Measurements from ENCODE around the gene SZT2.
A peak's percentile ranks its signal among the peaks of the same experiment; 100 is the strongest.
"Not testable (repeated sequence)": the region's sequence is repeated elsewhere in the genome, so short reads cannot be mapped to it uniquely, and the experiment has no call there.

SZT2 gene

DNA sequence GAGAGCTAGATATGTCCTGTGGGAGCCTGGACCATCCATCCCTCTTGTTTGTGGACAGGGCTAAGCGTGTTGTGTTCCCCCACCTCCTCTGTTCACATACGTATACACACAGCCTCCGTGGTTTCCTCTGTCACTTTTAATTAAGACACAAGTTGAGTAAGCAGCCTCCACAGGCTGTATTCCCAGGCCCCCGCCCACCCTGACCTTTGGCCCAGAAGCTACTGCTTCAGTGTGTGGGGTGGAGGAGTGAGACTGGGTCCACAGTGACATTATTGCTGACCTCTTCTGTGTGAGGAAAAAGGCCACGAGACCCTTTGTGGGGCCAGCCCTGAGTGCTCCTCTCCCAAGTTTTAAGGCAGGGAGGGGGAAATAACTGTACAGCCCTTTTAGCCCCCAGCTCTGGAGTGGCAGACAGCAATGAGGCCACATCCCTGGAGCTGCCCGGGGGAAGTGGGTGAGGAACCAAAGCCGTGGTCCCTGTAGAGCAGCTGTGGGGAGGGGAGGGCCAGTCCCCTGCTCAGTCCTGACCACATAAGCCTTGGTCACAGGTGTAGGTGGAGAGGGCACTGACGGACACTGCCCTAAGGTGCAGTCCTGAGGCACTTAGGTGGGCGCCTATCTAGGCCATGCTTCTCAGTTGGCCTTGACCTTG lies 26.3 kb upstream of the SZT2 start:
- no peak for DNase-seq

- DNase-seq, result no peak
These were observed 25.7 kb upstream of the SZT2 start for GRCh38 chr1:43363935-43364525.

DNA sequence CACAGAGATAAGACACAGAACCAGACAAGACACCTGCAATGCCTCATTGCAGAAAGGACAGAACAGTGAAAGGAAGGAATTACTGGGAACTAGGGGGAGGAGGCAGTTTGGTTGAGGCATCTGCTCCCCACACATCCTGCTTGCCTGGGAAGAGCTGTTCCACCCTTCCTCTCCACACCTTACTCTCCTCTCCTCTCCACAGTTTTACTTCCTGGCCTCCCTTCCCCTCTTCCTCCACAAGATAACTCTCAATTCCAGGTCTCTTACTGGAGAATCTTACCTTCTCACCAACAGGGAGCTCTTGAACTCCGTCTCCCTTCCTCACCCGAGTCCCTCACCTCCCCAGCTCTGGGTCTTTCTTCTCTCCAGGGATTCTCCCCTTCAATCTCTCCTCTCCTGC lies 24.0 kb upstream of the SZT2 start:
- no peak for DNase-seq

DNA sequence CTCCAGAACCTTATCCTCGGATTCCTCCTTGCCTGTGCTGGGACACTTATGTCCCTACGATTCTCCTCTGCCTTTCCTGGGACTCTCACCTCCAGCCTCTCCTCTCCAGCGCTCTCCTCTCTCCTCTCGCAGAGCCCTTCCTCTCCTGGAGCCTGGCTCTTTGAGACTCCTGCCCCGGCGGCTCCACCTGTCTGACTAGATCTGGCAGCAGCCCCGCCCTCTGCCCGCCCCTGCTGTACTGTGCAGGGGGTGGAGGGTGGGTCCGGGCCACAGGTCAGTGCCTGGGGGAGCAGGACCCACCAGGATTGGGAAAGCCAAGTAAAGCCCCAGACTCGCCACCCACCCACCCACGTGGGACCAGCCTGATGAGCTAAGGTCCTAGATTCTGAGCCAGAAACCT lies 23.5 kb upstream of the SZT2 start:
- DNase-seq, result no peak

DNA sequence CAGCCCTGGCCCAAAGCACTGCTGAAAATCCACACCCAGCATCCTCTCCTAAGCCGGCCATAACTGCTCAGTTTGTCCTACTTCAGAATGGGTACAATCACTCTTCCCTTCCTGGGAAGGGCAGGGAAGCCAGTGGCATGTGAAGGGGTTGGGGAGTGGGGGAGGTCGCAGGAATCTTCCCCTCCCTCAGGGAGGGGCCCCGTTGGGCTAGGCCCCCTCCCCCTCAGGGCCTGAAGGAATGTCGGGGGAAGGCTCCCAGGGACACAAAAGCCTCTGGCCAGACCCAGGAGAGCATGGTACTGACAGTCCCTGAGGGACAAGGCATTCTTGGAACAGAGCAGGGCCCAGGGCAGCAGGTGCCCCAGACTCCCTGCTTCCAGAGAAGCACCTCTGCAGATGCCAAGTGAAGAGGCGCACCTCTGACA lies 23.1 kb upstream of the SZT2 start:
- no peak for DNase-seq

- no peak for DNase-seq
These were observed 22.4 kb upstream of the SZT2 start for GRCh38 chr1:43367026-43367903.

- no peak for DNase-seq
These were observed 21.6 kb upstream of the SZT2 start, which contains the start of gene ELOVL1 for GRCh38 chr1:43367904-43368645. TSS of gene ELOVL1 (minus strand) at chr1:43368011. CDS start at chr1:43365609, 2,402 bp downstream.

DNA sequence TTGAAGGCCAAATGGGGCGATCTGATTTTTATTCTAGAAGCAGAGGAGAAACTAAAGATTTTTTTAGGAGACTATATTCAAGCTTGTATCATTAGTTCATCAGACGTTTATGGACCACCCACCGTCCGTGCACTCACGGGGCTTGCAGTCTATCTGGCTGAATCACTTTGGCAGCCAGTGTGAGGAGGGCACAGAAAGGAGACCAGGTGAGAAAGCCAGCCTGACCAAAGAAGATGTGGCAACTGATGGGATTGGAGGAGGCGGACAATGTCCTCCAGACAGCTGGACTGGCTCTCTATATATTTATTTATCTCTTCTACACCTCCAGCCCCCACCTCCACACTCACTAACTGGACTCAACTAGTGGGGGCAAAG lies 21.1 kb upstream of the SZT2 start:
- no peak for DNase-seq

- not testable (repeated sequence) for DNase-seq
These were observed 19.9 kb upstream of the SZT2 start for GRCh38 chr1:43369779-43370178.

GRCh38 chr1:43370564-43370963 lies 19.1 kb upstream of the SZT2 start:
- DNase-seq, result no peak

GRCh38 chr1:43372172-43372571 lies 17.5 kb upstream of the SZT2 start:
- DNase-seq, result no peak

DNA sequence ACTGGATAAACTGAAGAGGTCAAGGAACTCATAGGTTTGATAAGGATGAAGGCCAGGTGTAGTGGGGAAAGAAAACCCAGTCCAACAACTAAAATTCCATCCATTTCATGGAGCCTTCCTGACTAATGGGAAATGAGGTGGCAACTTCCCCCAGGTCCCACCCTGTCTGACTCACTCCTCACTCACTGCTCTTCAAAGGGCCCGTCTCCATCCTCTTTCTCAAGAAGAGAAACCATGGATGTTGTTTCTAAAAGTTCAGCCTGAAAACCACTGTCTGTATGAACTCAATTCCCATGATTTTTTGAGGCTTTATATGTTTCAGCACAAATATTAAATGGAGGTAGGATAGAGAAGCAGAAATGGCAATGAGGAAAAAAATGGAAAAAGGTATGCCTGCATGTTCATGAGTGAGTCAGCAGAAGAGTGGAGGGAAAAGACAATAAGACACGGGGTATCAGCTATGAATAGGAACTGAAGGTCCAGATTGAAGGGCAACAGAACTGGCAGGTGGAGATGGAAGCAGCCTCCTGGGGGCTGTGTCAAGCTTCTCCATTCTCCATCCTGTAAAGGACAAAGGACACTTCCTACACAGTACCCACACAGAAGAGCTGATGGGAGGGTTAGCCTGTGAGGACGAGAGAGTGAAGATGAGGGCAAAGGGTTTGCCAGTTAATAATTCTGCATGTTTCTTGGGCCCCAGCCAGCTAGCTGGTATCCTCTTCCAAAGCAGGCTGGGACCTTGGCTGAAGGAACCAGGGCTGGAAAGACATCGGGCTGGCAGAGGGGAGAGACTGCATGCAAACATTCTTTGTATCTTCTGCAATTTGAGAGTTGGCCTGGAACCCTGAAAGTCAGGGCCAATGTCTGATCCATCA lies 16.4 kb upstream of the SZT2 start:
- no peak for DNase-seq

DNA sequence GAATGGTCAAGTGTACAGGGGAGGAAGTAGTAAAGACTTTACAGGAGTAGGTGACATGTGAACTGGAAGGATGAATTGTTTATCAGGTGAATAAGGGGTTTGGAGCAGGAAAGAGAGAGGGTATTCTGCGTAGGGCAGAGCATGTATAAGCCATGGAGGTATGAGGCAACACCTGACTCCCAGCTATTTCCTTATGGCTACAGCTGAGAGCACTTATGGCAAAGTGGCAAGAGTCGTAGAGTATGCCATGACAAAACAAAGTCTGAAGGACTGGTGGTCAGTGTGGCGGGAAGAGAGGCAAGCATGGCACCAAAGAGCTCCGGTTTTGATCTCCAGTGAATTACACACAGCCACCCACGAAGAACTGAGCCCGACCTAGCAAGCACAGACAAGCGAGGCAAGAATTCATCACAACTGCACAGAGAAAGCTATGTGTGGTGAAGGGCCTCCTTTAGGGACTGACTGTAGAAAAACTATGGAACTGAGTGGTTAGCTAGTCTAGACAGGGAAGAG lies 12.9 kb upstream of the SZT2 start:
- DNase-seq, result no peak

DNA sequence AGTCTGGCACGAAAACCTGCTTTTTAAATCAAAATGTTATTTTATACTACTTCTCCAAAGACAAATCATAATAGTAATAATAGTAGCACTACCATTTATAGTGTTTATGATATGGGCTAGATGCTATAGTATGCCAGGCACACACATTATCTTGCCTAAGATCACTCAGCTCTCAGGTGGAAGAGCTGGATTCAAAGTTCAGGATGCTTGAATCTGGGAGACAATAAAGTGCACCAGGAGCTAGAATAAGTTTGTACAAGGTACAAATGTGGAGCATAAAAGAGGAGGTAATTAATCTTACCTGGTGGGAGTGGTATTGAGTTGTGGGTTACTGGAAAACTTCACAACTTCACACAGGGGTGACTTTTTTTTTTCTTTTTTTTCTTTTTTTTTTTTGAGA lies 11.9 kb upstream of the SZT2 start:
- no peak for DNase-seq

- DNase-seq, result no peak
These were observed 10.2 kb upstream of the SZT2 start for GRCh38 chr1:43379476-43379875.

GRCh38 chr1:43381612-43382011 lies 8.1 kb upstream of the SZT2 start:
- DNase-seq, result no peak

GRCh38 chr1:43382027-43382779 lies 7.5 kb upstream of the SZT2 start:
- DNase-seq, result peak in 1 of 2 experiments; percentile 29

- DNase-seq, result no peak
These were observed 6.2 kb upstream of the SZT2 start for GRCh38 chr1:43383449-43383848.

DNA sequence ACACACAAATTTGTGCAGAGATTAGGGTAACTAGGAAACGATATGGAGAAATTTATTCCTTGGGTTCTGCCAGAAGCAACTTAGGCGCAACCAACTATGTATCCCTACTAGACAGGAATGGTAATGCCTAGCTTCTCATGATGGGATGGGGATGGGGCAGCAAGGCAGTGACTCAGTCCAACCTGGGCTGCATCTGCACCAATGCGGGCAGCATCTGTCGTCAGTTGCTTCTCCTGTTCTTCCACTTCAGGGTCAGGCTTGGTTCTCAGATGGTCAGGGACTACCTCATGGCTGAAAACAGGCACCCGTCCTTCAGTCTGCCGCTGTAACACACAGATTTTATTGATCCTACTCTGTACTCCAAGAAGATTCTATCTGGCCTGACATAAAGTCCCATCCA lies 3.0 kb upstream of the SZT2 start:
- no peak for DNase-seq

- DNase-seq, result no peak
These were observed 1.6 kb upstream of the SZT2 start for GRCh38 chr1:43387976-43388599.

DNA sequence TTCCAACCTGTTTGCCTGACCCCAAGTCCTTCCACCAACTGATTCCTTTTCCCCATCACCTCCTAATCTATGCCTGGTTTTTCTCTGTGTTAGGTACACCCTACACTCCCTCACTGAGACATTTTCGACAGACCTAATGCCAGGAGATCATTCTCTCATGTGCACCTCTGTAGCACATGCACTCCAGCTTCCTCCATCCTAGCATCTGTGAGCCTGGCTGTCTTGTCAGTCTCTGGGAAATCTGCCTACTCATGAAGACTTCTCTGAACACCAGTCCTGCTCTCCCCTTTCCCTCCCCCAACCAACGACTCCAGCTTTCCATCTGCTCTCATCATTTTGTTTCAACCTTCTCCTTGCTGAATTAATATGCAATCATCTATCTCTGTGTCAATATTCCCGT lies 1.1 kb upstream of the SZT2 start:
- no peak for DNase-seq
